Heart right ventricle (tissue), 16 donors: ENCODE measurements around the gene RAF1. TPM values are rescaled to one million over a fixed set of nuclear protein-coding genes. Genes with fewer than 3 reads are reported as not detected.

Experiments used
- ATAC-seq, 8 donors: fragments of 200-7000 bp; cut with Tn5 transposase; one replicate each; pipeline ENCODE4 v1.9.1; 2020; ENCODE audit warnings: mild to moderate bottlenecking in 8 of 8, moderate library complexity in 8 of 8, moderate number of reproducible peaks in 1 of 8
- DNase-seq, 2 donors: peaks; one replicate each; pipeline ENCODE4 v3.0.0-alpha.2; 2020
- H3K27ac ChIP-seq, 10 donors: fragments of 200-600 bp; sonication (generic) in 2 of 10; one replicate each; pipeline versions ENCODE4 v1.5.0 to v1.8.0; 2020 to 2022; ENCODE audit warnings: mild to moderate bottlenecking in 3 of 10
- H3K27me3 ChIP-seq, 7 donors: fragments of 200-600 bp; one replicate each; pipeline ENCODE4 v1.8.0; 2021 to 2022; ENCODE audit warnings: mild to moderate bottlenecking in 2 of 7
- H3K36me3 ChIP-seq, 9 donors: fragments of 200-600 bp; sonication (generic) in 1 of 9; one replicate each; pipeline versions ENCODE4 v1.5.0 to v1.8.0; 2020 to 2022; ENCODE audit warnings: mild to moderate bottlenecking in 2 of 9
- H3K4me1 ChIP-seq, 9 donors: fragments of 200-600 bp; sonication (generic) in 1 of 9; one replicate each; pipeline versions ENCODE4 v1.5.0 to v1.8.0; 2020 to 2022; ENCODE audit warnings: mild to moderate bottlenecking in 4 of 9
- H3K4me3 ChIP-seq, 10 donors: fragments of 200-600 bp; sonication (generic) in 2 of 10; one replicate each; pipeline versions ENCODE4 v1.5.0 to v1.8.0; 2020 to 2022; ENCODE audit warnings: mild to moderate bottlenecking in 7 of 10, moderate library complexity in 2 of 10
- H3K9me3 ChIP-seq, 11 donors: fragments of 200-600 bp in 10 of 11; sonication (generic) in 2 of 11; one replicate each; pipeline versions ENCODE4 v1.5.0 to v1.8.0; 2013 to 2022; ENCODE audit warnings: mild to moderate bottlenecking in 2 of 11, control low read depth in 1 of 11, moderate library complexity in 1 of 11
- WGBS, 2 donors: extraction: QIAGEN DNeasy Blood & Tissue Kit; methylation state at CpG; one replicate each; pipeline ENCODE4 v1.1.7; 2013; ENCODE audit warnings: inconsistent platforms in 1 of 2; 5-methylcytosine and 5-hydroxymethylcytosine counted together
- intact Hi-C, 10 donors: fragments of 100-400 bp; cut with DNase I; formaldehyde crosslinking; loops; one replicate each; pipeline versions ENCODE4 v1.11.1 to v1.14.2; 2022
- polyA plus RNA-seq, 2 donors: library from polyadenylated mRNA; stranded (reverse); fragments of 200-250 nt; gene quantifications; one replicate each; pipeline ENCODE4 v1.2.3, GENCODE V29; 2013
- total RNA-seq, 10 donors: library from RNA; stranded (reverse); fragmentation: NEBNext Ultra II Directional in 3 of 10; extraction: Animal tissue kit (Norgen Biotek cat#: 25700) in 3 of 10; gene quantifications; one replicate each; pipeline versions ENCODE4 v1.2.1 to v1.2.4, GENCODE V29; 2021 to 2023
- TF ChIP-seq, protein P1 (sequence below), 9 donors: fragments of 200-600 bp; sonication (generic) in 2 of 9; IDR thresholded peaks; one replicate each; pipeline versions ENCODE4 v1.5.0 to v1.8.0; 2021 to 2022; ENCODE audit warnings: antibody characterized with exemption in 9 of 9, mild to moderate bottlenecking in 5 of 9, moderate library complexity in 1 of 9
- donor health status: Arrhythmogenic right ventricular cardiomyopathy.
- donor health status: ischemic (EF 13 %, LVEDD 7.1; RV severe dilation, severe dysfunction).
- donor health status: healthy with polysubstance abuse.
- donor health status: DM: no; HTN: yes; CAD: no.
- donor health status: DM: no; HTN: no; CAD: no.
- donor health status: ischemic (EF 25% LVEDD 6.9; RV normal size, moderate dysfunction).
- donor health status: ischemic (EF 25% LVEDD 5.7; RV mildly dilated, moderate dysfunction).
- donor health status: healthy.
- donor health status: DM: yes; HTN: yes; CAD: no.
- donor health status: Ischemic cardiomyopathy.
- donor health status: ischemic (EF 35%, LVEDD 5.7; RV mildly dilated, moderate dysfunction).
- donor health status: nonischemic (EF 11% LVEDD 7.7; RV severe dilation, severe dysfunction).
- donor health status: DM: yes; HTN: yes; CAD: no.
- donor health status: PGD.
- donor health status: ischemic (EF 29% LVEDD 5.4; RV normal size, mild dysfunction).
- donor health status: nonischemic (EF 23%, LVEDD 6.1; RV moderate dilation, normal function).

RAF1 gene
- total and polyA plus RNA-seq, 12 donors = 65.4 to 193 (median 123) TPM

GRCh38 chr3:12695112-12695511, 31.2 kb upstream of the RAF1 start:
- H3K4me3 ChIP-seq = no peak overlapping the region
- 80 to 88% methylated on average over 3 of the region's 3 CpGs for WGBS, 2 donors
- H3K36me3 ChIP-seq = no peaks in the 10 kb centered on the region
- TF ChIP-seq, protein P1, sequence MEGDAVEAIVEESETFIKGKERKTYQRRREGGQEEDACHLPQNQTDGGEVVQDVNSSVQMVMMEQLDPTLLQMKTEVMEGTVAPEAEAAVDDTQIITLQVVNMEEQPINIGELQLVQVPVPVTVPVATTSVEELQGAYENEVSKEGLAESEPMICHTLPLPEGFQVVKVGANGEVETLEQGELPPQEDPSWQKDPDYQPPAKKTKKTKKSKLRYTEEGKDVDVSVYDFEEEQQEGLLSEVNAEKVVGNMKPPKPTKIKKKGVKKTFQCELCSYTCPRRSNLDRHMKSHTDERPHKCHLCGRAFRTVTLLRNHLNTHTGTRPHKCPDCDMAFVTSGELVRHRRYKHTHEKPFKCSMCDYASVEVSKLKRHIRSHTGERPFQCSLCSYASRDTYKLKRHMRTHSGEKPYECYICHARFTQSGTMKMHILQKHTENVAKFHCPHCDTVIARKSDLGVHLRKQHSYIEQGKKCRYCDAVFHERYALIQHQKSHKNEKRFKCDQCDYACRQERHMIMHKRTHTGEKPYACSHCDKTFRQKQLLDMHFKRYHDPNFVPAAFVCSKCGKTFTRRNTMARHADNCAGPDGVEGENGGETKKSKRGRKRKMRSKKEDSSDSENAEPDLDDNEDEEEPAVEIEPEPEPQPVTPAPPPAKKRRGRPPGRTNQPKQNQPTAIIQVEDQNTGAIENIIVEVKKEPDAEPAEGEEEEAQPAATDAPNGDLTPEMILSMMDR (IDR thresholded peaks at IDR 0.05) = no peak
- H3K27ac ChIP-seq = peak overlapping the region in 5 of 10 donors; percentile 55 to 87 (median 82)
- H3K9me3 ChIP-seq = no peaks in the 10 kb centered on the region
- ATAC-seq (no peak), DNase-seq (no peak)
- peaks cover 0 to 18% (median 0%) of the 10 kb centered on the region in 9 donors for H3K4me1 ChIP-seq
- no peaks in the 10 kb centered on the region for H3K27me3 ChIP-seq
- intact Hi-C loops = no loop called here

GRCh38 chr3:12692444-12692843, 28.5 kb upstream of the RAF1 start:
- intact Hi-C loops = no loop called here
- Histone ChIP-seq H3K36me3 (no peaks in the 10 kb centered on the region), H3K27me3 (no peaks in the 10 kb centered on the region), H3K27ac (peak overlapping the region in 2 of 10 donors; percentile 39 to 82), H3K4me3 (no peak overlapping the region), H3K4me1 (peaks cover 0 to 18% (median 0%) of the 10 kb centered on the region in 9 donors), H3K9me3 (no peaks in the 10 kb centered on the region)
- DNase-seq (no peak), ATAC-seq (no peak)
- TF ChIP-seq, protein P1 (IDR thresholded peaks at IDR 0.05) = no peak
- 95 to 96% methylated on average over 8 of the region's 8 CpGs for WGBS, 2 donors

- ATAC-seq (no peak), DNase-seq (no peak)
- intact Hi-C loops = no loop called here
- Histone ChIP-seq H3K4me1 (peaks cover 0 to 16% (median 0%) of the 10 kb centered on the region in 9 donors), H3K9me3 (no peaks in the 10 kb centered on the region), H3K4me3 (no peak overlapping the region), H3K27me3 (no peaks in the 10 kb centered on the region), H3K36me3 (no peaks in the 10 kb centered on the region), H3K27ac (no peak overlapping the region)
- 77 to 78% methylated on average over 11 of the region's 11 CpGs for WGBS, 2 donors
- TF ChIP-seq, protein P1 (IDR thresholded peaks at IDR 0.05) = no peak
Measured at GRCh38 chr3:12689997-12690711, 26.2 kb upstream of the RAF1 start.

- peak in 1 of 8 donors; percentile 41 for ATAC-seq
- H3K9me3 ChIP-seq = no peaks in the 10 kb centered on the region
- H3K27ac ChIP-seq = no peak overlapping the region
- H3K4me3 ChIP-seq = no peak overlapping the region
- intact Hi-C loops = no loop called here
- TF ChIP-seq, protein P1 (IDR thresholded peaks at IDR 0.05) = no peak
- DNase-seq = no peak
- no peaks in the 10 kb centered on the region for H3K27me3 ChIP-seq
- H3K36me3 ChIP-seq = no peaks in the 10 kb centered on the region
- 42 to 54% methylated on average over 4 of the region's 4 CpGs for WGBS, 2 donors
- peaks cover 0 to under 1% (median 0%) of the 10 kb centered on the region in 9 donors for H3K4me1 ChIP-seq
Measured at GRCh38 chr3:12687948-12688347, 24.0 kb upstream of the RAF1 start.
